Mesodermal cell (in vitro differentiated cells): ENCODE data around the gene PTPRQ.

Experiments used
- H3K27ac ChIP-seq: 2 replicates; pipeline ENCODE4 v1.7.0; 2013; ENCODE audit warnings: mild to moderate bottlenecking, low read depth, low read length, moderate library complexity; ENCODE audit not compliant: severe bottlenecking
- H3K36me3 ChIP-seq: 2 replicates; pipeline ENCODE4 v1.7.1; 2013; ENCODE audit warnings: mild to moderate bottlenecking, low read length, moderate library complexity; ENCODE audit not compliant: control insufficient read depth, insufficient read depth
- H3K4me1 ChIP-seq: one replicate; pipeline ENCODE4 v1.7.1; 2013; ENCODE audit warnings: mild to moderate bottlenecking, low read length; ENCODE audit not compliant: insufficient read depth, control insufficient read depth, poor library complexity, severe bottlenecking
- H3K4me3 ChIP-seq: 2 replicates; pipeline ENCODE4 v1.7.0; 2013; ENCODE audit warnings: low read length, control low read depth, mild to moderate bottlenecking; ENCODE audit not compliant: insufficient read depth, poor library complexity, severe bottlenecking; ENCODE audit errors: extremely low read depth
- H3K9me3 ChIP-seq: 2 replicates; pipeline ENCODE4 v1.7.1; 2013; ENCODE audit warnings: mild to moderate bottlenecking, low read length, moderate library complexity; ENCODE audit not compliant: control insufficient read depth
- WGBS, 2 experiments: methylation state at CpG; one replicate each; pipeline ENCODE4 v1.1.5; 2013; ENCODE audit warnings: missing lambda C conversion rate in 2 of 2; ENCODE audit not compliant: insufficient coverage in 2 of 2; 5-methylcytosine and 5-hydroxymethylcytosine counted together

Gene PTPRQ

GRCh38 chr12:80559766-80560165, 115.7 kb downstream of the PTPRQ start:
- H3K4me1 ChIP-seq: no peaks in the 10 kb centered on the region
- H3K36me3 ChIP-seq: no peaks in the 10 kb centered on the region
- H3K9me3 ChIP-seq: no peaks in the 10 kb centered on the region
- 86% methylated on average over 1 of the region's 1 CpG; no CpG with 5 or more reads in 1 of the 2 experiments for WGBS, 2 experiments
- H3K4me3 ChIP-seq: no peak overlapping the region
- no peak overlapping the region for H3K27ac ChIP-seq

- Histone ChIP-seq H3K9me3 (no peaks in the 10 kb centered on the region), H3K27ac (no peak overlapping the region), H3K4me1 (no peaks in the 10 kb centered on the region), H3K4me3 (no peak overlapping the region), H3K36me3 (no peaks in the 10 kb centered on the region)
- no CpG with 5 or more reads among the region's 2 CpGs for WGBS, 2 experiments
Observed at GRCh38 chr12:80565271-80565670, 121.2 kb downstream of the PTPRQ start.

- no peak overlapping the region for H3K4me3 ChIP-seq
- no peak overlapping the region for H3K27ac ChIP-seq
- no peaks in the 10 kb centered on the region for H3K36me3 ChIP-seq
- H3K4me1 ChIP-seq: no peaks in the 10 kb centered on the region
- H3K9me3 ChIP-seq: no peaks in the 10 kb centered on the region
Observed at GRCh38 chr12:80567401-80567800, 123.4 kb downstream of the PTPRQ start.

- H3K4me3 ChIP-seq: no peak overlapping the region
- H3K4me1 ChIP-seq: no peaks in the 10 kb centered on the region
- H3K9me3 ChIP-seq: no peaks in the 10 kb centered on the region
- H3K27ac ChIP-seq: no peak overlapping the region
- H3K36me3 ChIP-seq: no peaks in the 10 kb centered on the region
- 83 to 100% methylated on average over 1 to 2 of the region's 3 CpGs for WGBS, 2 experiments
Observed at GRCh38 chr12:80576641-80577418, 132.8 kb downstream of the PTPRQ start.

- WGBS, 2 experiments: 78 to 91% methylated on average over 1 of the region's 1 CpG
- no peak overlapping the region for H3K27ac ChIP-seq
- no peaks in the 10 kb centered on the region for H3K4me1 ChIP-seq
- no peaks in the 10 kb centered on the region for H3K36me3 ChIP-seq
- H3K9me3 ChIP-seq: no peaks in the 10 kb centered on the region
- no peak overlapping the region for H3K4me3 ChIP-seq
Observed at GRCh38 chr12:80580254-80580653, 136.2 kb downstream of the PTPRQ start.

DNA sequence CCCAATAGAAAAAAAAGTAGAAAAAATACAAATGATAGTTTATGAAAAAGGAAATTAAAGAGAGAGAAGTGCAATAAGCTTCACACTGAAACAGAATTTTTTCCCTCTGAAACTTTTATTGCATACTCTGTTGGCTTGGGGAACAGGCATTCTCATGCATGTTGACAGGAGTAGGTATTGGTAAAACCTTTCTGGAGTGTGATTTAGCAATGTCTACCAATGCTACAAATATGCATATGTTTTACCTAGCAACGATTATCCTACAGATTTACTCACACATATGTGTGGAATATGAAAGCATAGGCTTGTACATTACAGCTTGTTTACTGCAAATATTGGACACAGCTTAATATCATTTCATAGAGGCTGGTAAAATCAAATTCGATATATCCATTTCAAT, 137.7 kb downstream of the PTPRQ start:
- H3K4me1 ChIP-seq: no peaks in the 10 kb centered on the region
- H3K27ac ChIP-seq: no peak overlapping the region
- H3K9me3 ChIP-seq: no peaks in the 10 kb centered on the region
- 100% methylated on average over 1 of the region's 2 CpGs; no CpG with 5 or more reads in 1 of the 2 experiments for WGBS, 2 experiments
- no peak overlapping the region for H3K4me3 ChIP-seq
- H3K36me3 ChIP-seq: no peaks in the 10 kb centered on the region

- no peak overlapping the region for H3K27ac ChIP-seq
- no peaks in the 10 kb centered on the region for H3K36me3 ChIP-seq
- no peak overlapping the region for H3K4me3 ChIP-seq
- no CpG with 5 or more reads among the region's 2 CpGs for WGBS, 2 experiments
- H3K4me1 ChIP-seq: no peaks in the 10 kb centered on the region
- H3K9me3 ChIP-seq: no peaks in the 10 kb centered on the region
Observed at GRCh38 chr12:80582431-80582830, 138.4 kb downstream of the PTPRQ start.

GRCh38 chr12:80589077-80589476, 145.0 kb downstream of the PTPRQ start:
- Histone ChIP-seq H3K9me3 (no peaks in the 10 kb centered on the region), H3K36me3 (no peaks in the 10 kb centered on the region), H3K27ac (no peak overlapping the region), H3K4me1 (peaks cover 6% of the 10 kb centered on the region), H3K4me3 (no peak overlapping the region)

DNA sequence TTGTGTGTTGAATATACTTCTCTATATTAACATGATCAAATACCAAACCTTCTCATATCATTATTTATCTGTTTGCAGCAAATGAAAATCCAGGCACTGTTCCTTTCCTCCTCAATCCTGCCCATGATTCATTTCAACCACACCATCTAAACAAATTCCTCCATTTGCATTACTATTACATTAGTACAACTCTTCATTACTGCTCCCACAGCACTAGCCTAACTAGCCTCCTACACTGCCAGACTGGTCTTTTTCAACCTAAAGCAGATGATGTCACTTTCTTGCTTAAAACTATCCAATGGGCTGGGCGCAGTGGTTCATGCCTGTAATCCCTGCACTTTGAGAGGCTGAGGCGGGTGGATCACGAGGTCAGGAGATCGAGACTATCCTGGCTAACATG, 146.1 kb downstream of the PTPRQ start:
- 63% methylated on average over 2 of the region's 4 CpGs; no CpG with 5 or more reads in 1 of the 2 experiments for WGBS, 2 experiments
- H3K36me3 ChIP-seq: no peaks in the 10 kb centered on the region
- H3K9me3 ChIP-seq: no peaks in the 10 kb centered on the region
- peaks cover 6% of the 10 kb centered on the region for H3K4me1 ChIP-seq
- no peak overlapping the region for H3K4me3 ChIP-seq
- no peak overlapping the region for H3K27ac ChIP-seq

GRCh38 chr12:80593766-80594165, 149.7 kb downstream of the PTPRQ start:
- H3K36me3 ChIP-seq: no peaks in the 10 kb centered on the region
- WGBS, 2 experiments: 100% methylated on average over 1 of the region's 1 CpG; no CpG with 5 or more reads in 1 of the 2 experiments
- H3K27ac ChIP-seq: no peak overlapping the region
- peaks cover 6% of the 10 kb centered on the region for H3K4me1 ChIP-seq
- no peak overlapping the region for H3K4me3 ChIP-seq
- H3K9me3 ChIP-seq: no peaks in the 10 kb centered on the region

DNA sequence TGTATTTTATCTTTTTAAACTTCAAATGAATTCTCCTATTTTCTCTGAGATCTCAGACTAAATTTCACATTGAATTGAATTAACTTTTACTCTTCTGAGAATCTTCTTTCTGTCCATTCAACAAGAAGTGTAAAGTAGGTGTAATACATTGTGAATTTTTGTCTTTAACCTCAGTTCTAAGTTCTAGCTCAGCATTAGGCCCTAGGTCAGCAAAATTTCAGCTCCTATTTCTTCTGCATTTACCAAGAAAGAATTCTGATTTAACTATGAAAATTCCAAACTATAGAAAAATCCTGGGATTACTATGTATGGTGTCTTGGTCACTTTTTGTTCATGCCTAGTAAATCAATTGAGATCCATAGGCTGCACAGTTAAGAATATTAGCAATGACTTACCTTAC, 152.5 kb downstream of the PTPRQ start:
- Histone ChIP-seq H3K4me1 (peaks cover 6% of the 10 kb centered on the region), H3K4me3 (no peak overlapping the region), H3K9me3 (no peaks in the 10 kb centered on the region), H3K36me3 (no peaks in the 10 kb centered on the region), H3K27ac (no peak overlapping the region)
